GM23248 (cell line): ENCODE results near the gene BCAR3. TPM values are rescaled to one million over a fixed set of nuclear protein-coding genes. Genes with fewer than 3 reads are reported as not detected.
A peak's percentile ranks its signal among the peaks of the same experiment; 100 is the strongest.
"Not testable (repeated sequence)": the region's sequence is repeated elsewhere in the genome, so short reads cannot be mapped to it uniquely, and the experiment has no call there.

Experiments
- DNase-seq: peaks from one replicate; pipeline ENCODE4 v3.0.0-alpha.2; 2015
- H2AFZ ChIP-seq: fragments of 200-600 bp; sonication (generic); 2 replicates; pipeline ENCODE4 v1.6.1; 2016; ENCODE audit warnings: antibody characterized with exemption
- H3F3A ChIP-seq: fragments of 200-600 bp; sonication (generic); 2 replicates; pipeline ENCODE4 v1.6.1; 2016; ENCODE audit warnings: mild to moderate bottlenecking, antibody characterized with exemption, mixed run types; ENCODE audit not compliant: insufficient read depth
- H3K27ac ChIP-seq: fragments of 200-600 bp; sonication (generic); 2 replicates; pipeline ENCODE4 v1.5.1; 2016; ENCODE audit warnings: mild to moderate bottlenecking
- H3K27me3 ChIP-seq: fragments of 200-600 bp; sonication (generic); replicated peaks from 2 replicates; pipeline ENCODE4 v1.6.1; 2016; ENCODE audit warnings: mild to moderate bottlenecking; ENCODE audit not compliant: insufficient read depth
- H3K36me3 ChIP-seq: fragments of 200-600 bp; sonication (generic); 2 replicates; pipeline ENCODE4 v1.6.1; 2016; ENCODE audit warnings: low read depth, mild to moderate bottlenecking
- H3K4me1 ChIP-seq: fragments of 200-600 bp; sonication (generic); 2 replicates; pipeline ENCODE4 v1.6.1; 2016; ENCODE audit warnings: mild to moderate bottlenecking; ENCODE audit not compliant: insufficient read depth
- H3K4me2 ChIP-seq: fragments of 200-600 bp; sonication (generic); one replicate; pipeline ENCODE4 v1.6.1; 2016; ENCODE audit warnings: mild to moderate bottlenecking; ENCODE audit not compliant: unreplicated experiment
- H3K4me3 ChIP-seq: fragments of 200-600 bp; sonication (generic); 2 replicates; pipeline ENCODE4 v1.5.1; 2016; ENCODE audit warnings: mild to moderate bottlenecking
- H3K79me2 ChIP-seq: fragments of 200-600 bp; sonication (generic); 2 replicates; pipeline ENCODE4 v1.6.1; 2016; ENCODE audit warnings: mild to moderate bottlenecking; ENCODE audit not compliant: insufficient read depth
- H3K9ac ChIP-seq: fragments of 200-600 bp; sonication (generic); 2 replicates; pipeline ENCODE4 v1.6.1; 2016; ENCODE audit warnings: mild to moderate bottlenecking
- H3K9me2 ChIP-seq: fragments of 200-600 bp; sonication (generic); 2 replicates; pipeline ENCODE4 v1.6.1; 2016; ENCODE audit warnings: mixed run types, mild to moderate bottlenecking, moderate library complexity; ENCODE audit not compliant: insufficient read depth
- H3K9me3 ChIP-seq: fragments of 200-600 bp; sonication (generic); one replicate; pipeline ENCODE4 v1.6.1; 2017; ENCODE audit warnings: low read depth
- H4K20me1 ChIP-seq: fragments of 200-600 bp; sonication (generic); 2 replicates; pipeline ENCODE4 v1.6.0; 2016; ENCODE audit not compliant: insufficient read depth
- EZH2 ChIP-seq: fragments of 200-600 bp; sonication (generic); IDR thresholded peaks from 2 replicates; pipeline ENCODE4 v1.6.1; 2018; ENCODE audit warnings: antibody characterized with exemption, mild to moderate bottlenecking; ENCODE audit not compliant: insufficient read depth, poor library complexity, severe bottlenecking
- EZH2phosphoT487 ChIP-seq: fragments of 200-600 bp; sonication (generic); IDR thresholded peaks from 2 replicates; pipeline ENCODE4 v1.6.1; 2018; ENCODE audit warnings: antibody characterized with exemption, moderate library complexity, mild to moderate bottlenecking, low read depth; ENCODE audit not compliant: insufficient read depth
- WGBS, 2 experiments: methylation state at CpG; one replicate each; pipeline ENCODE4 v1.1.6; 2015 to 2017; ENCODE audit warnings: low lambda C conversion rate in 2 of 2, low coverage in 1 of 2; ENCODE audit errors: missing lambda C conversion rate in 2 of 2; 5-methylcytosine and 5-hydroxymethylcytosine counted together
- in situ Hi-C: fragments of 300-500 bp; cut with MboI; formaldehyde crosslinking; loops from 2 replicates; pipeline ENCODE4 v1.15.0; 2020
- polyA plus RNA-seq: library from polyadenylated mRNA; unstranded; fragments of >200 nt; fragmentation: Nextera tagmentation; extraction: Ambion mirVana; gene quantifications from 2 replicates; pipeline ENCODE4 v1.2.1, GENCODE V29; 2016
- total RNA-seq: library from RNA; depleted of rRNA; stranded (reverse); fragments of >200 nt; shearing (Covaris generic); gene quantifications from 2 replicates; pipeline ENCODE4 v1.2.3, GENCODE V29; 2014

Gene BCAR3
- total and polyA plus RNA-seq, 2 experiments from 2014 or later = 65.1 to 83.2 TPM

DNA sequence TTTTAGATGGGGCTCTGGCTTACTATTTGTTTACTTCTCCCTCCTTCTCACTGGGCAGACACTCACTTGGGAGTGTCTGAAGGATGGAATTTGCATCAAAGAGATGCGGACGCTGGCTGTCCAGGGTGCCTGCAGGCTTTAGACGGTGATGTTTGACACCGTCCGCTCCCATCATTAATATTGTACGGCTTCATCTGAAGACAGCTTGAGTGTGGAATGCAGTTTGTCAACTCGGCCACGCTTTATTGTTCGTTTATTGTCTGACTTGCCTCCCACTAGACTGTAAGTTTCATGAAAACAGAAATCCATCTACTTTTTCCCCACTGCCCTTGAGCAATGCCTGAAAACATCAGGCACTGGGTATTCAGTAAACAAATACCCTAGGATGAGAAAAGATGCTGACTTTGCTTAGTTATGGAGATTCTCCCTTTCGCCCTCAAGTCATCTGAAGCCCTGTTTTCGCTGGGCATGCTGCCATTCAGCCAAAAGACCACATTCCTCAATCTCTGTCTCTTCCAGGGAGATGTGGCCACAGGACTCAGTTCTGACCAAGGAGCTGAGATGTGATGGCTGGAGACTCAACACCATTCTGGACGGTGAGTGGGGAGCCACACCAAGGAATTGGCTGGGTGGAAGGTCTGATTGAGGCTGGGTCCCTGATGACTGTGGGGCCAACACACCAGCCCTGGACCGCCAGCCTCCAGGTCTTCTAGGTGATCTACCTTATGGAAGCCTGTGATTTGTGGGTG is 87.6 kb downstream of the BCAR3 start:
- Histone ChIP-seq H3K27ac (peak overlapping the region; percentile 86), H3K79me2 (peaks cover 100% of the 10 kb centered on the region), H3K4me2 (peak overlapping the region; percentile 39), H3K27me3 (no peaks in the 10 kb centered on the region), H4K20me1 (peaks cover 27% of the 10 kb centered on the region), H3K9me2 (no peaks in the 10 kb centered on the region), H3K9ac (peak overlapping the region; percentile 77), H3F3A (peaks cover 44% of the 10 kb centered on the region), H3K4me1 (peaks cover 50% of the 10 kb centered on the region), H3K9me3 (no peaks in the 10 kb centered on the region), H2AFZ (no peak overlapping the region), H3K4me3 (no peak overlapping the region), H3K36me3 (peaks cover 29% of the 10 kb centered on the region)
- DNase-seq = no peak
- WGBS, 2 experiments = 94 to 96% methylated on average over 13 of the region's 13 CpGs
- in situ Hi-C loops = no loop called here
- no peak for TF ChIP-seq EZH2
- TF ChIP-seq EZH2phosphoT487 = no peak

DNA sequence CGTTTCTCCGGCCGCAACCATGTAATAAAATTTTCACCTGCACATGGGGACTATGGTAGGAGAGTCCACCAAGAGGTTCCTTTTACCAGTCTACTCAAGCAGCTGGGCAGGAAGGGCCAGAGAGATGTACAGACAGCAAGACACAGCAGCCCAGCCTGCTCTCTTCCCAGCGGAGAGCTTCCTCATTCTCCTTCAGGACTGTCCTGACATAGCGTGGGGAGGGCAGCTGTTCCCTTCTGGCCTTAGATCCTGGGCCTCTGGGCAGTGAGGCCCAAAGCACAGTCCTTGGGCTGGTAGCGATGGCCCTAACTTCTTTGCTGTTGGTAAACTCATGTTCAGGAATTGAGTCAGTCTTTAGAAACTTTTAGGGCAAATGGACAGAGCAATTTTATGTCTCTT is 89.1 kb downstream of the BCAR3 start:
- Histone ChIP-seq H3K4me1 (peaks cover 49% of the 10 kb centered on the region), H3K36me3 (peaks cover 44% of the 10 kb centered on the region), H3K9me2 (no peaks in the 10 kb centered on the region), H3K9ac (no peak overlapping the region), H3K27me3 (no peaks in the 10 kb centered on the region), H4K20me1 (peaks cover 27% of the 10 kb centered on the region), H3K4me3 (no peak overlapping the region), H3F3A (peaks cover 56% of the 10 kb centered on the region), H3K9me3 (no peaks in the 10 kb centered on the region), H3K27ac (no peak overlapping the region), H2AFZ (no peak overlapping the region), H3K79me2 (peaks cover 100% of the 10 kb centered on the region), H3K4me2 (no peak overlapping the region)
- TF ChIP-seq EZH2phosphoT487 (no peak), EZH2 (no peak)
- in situ Hi-C loops = no loop called here
- WGBS, 2 experiments = 98 to 99% methylated on average over 6 of the region's 6 CpGs
- DNase-seq = no peak

DNA sequence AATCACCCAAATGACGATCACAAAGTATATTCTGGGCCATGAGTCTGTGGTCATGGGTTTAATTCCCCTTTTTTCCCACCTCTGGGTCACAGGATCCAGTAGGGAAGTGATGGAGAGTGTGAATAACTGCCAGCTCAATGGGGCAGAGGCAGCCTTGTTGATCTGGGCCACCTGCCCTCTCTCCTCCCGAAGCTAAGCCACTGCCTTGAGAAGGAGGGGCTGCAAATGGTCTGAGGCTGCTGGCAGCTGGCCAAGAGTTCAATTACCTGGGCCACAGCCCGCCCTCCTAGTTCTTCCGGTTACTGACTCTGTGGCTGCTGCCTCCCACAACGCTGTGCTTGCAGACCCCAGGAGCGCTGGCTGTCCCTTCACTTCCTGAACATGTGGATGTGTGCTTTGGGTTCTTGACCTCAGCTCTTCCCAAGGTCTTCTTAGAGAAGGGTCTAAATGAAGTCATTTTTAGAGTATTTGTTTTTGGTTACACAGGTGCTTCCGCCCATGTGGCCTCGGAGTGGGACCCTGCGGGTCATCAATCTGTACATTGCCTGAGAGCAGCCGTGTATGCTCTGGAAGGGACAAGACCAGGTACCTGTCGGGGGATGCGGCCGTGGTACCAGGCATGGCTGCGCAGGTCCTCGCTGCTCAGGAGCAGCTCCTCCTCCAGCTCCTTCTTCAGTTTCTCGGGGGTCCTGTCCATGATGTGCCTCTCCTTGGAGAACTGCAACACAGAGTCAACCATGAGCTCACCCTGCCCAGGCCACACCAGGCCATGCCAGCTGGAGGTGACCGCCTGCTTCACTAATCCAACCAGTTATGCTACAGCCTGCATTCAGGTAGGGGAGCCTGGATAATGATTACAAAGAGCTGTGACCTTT is 89.7 kb downstream of the BCAR3 start:
- Histone ChIP-seq H3K4me1 (peaks cover 48% of the 10 kb centered on the region), H3K79me2 (peaks cover 100% of the 10 kb centered on the region), H3F3A (peaks cover 61% of the 10 kb centered on the region), H3K9me3 (no peaks in the 10 kb centered on the region), H3K4me3 (no peak overlapping the region), H3K36me3 (peaks cover 50% of the 10 kb centered on the region), H3K4me2 (no peak overlapping the region), H2AFZ (no peak overlapping the region), H3K9ac (no peak overlapping the region), H3K27ac (0 out of 2 replicates have a peak overlapping the region, but pooled peaks have one; percentile 5), H3K9me2 (no peaks in the 10 kb centered on the region), H3K27me3 (no peaks in the 10 kb centered on the region), H4K20me1 (peaks cover 26% of the 10 kb centered on the region)
- TF ChIP-seq EZH2 = no peak
- no peak for TF ChIP-seq EZH2phosphoT487
- DNase-seq = no peak
- in situ Hi-C loops = no loop called here
- WGBS, 2 experiments = 85 to 88% methylated on average over 16 to 17 of the region's 17 CpGs

DNA sequence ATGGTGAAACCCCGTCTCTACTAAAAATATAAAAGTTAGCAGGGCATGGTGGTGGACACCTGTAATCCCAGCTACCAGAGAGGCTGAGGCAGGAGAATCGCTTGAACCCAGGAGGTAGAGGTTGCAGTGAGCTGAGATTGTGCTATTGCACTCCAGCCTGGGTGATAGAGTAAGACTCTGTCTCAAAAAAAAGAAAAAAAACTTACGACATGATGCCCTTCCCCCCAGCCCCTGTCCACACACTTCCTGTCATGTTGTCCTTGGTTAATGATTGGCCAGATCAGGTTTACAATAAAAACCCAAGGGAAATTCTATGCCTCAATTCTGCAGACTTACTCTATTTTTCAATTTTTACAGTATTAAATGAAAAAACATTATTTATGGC is 90.4 kb downstream of the BCAR3 start:
- in situ Hi-C loops = not testable (repeated sequence)

More for the DNA sequence above, 90.4 kb downstream of the BCAR3 start:
- peaks cover 41% of the 10 kb centered on the region for H3K4me1 ChIP-seq
- not testable (repeated sequence) for H3K4me3 ChIP-seq, H3K9me2 ChIP-seq, H3K9ac ChIP-seq, DNase-seq, H3K27me3 ChIP-seq, H3K9me3 ChIP-seq, H2AFZ ChIP-seq, H3K4me2 ChIP-seq
- H3K36me3 ChIP-seq = peaks cover 57% of the 10 kb centered on the region
- WGBS, 2 experiments = 93 to 96% methylated on average over 3 of the region's 3 CpGs
- peaks cover 65% of the 10 kb centered on the region for H3F3A ChIP-seq
- peaks cover 20% of the 10 kb centered on the region for H4K20me1 ChIP-seq
- H3K27ac ChIP-seq = 0 out of 2 replicates have a peak overlapping the region, but pooled peaks have one; percentile 5
- peaks cover 100% of the 10 kb centered on the region for H3K79me2 ChIP-seq
